K562 (cell line): Measurements from ENCODE around the gene TBX1. TPM values are rescaled to one million over a fixed set of nuclear protein-coding genes. Genes with fewer than 3 reads are reported as not detected.

Source experiments
- BACH1 ChIP-seq: fragments of 200-800 bp; sonication (Bioruptor generic); IDR thresholded peaks from 2 replicates; pipeline ENCODE4 v1.6.1; 2016; ENCODE audit warnings: missing genetic modification characterization, missing compliant biosample characterization
- CTBP1 ChIP-seq: fragments of 450-650 bp; IDR thresholded peaks from 2 replicates; pipeline ENCODE4 v1.6.1; 2016; ENCODE audit warnings: borderline replicate concordance
- CTCF ChIP-seq, 3 experiments: IDR thresholded peaks in 2 of 3; conservative IDR thresholded peaks in 1 of 3; 2 replicates each; pipeline ENCODE4 v1.5.1; 2011 to 2012; ENCODE audit warnings: low read length in 3 of 3, mild to moderate bottlenecking in 3 of 3, control low read depth in 2 of 3, improper control_type of control experiment in 1 of 3, inconsistent platforms in 1 of 3, low read depth in 1 of 3, mixed read lengths in 1 of 3, moderate library complexity in 1 of 3; ENCODE audit not compliant: insufficient read depth in 2 of 3
- HEY1 ChIP-seq: fragments of 250-450 bp; sonication (Bioruptor Pico); IDR thresholded peaks from 2 replicates; pipeline ENCODE4 v1.5.0; 2020; ENCODE audit warnings: mild to moderate bottlenecking, moderate library complexity, borderline replicate concordance
- HMGXB4 ChIP-seq: sonication (generic); formaldehyde crosslinking; IDR thresholded peaks from 2 replicates; pipeline ENCODE4 v1.8.1; 2023; ENCODE audit warnings: mild to moderate bottlenecking, missing genetic modification reagents
- MTA1 ChIP-seq: fragments of 450-650 bp; IDR thresholded peaks from 2 replicates; pipeline ENCODE4 v1.6.1; 2017; ENCODE audit warnings: borderline replicate concordance
- NCOR1 ChIP-seq: fragments of 450-650 bp; IDR thresholded peaks from 2 replicates; pipeline ENCODE4 v1.6.1; 2016; ENCODE audit warnings: mild to moderate bottlenecking, moderate library complexity
- RBBP5 ChIP-seq: fragments of 200-600 bp; sonication (generic); IDR thresholded peaks from 2 replicates; pipeline ENCODE4 v1.6.1; 2012; ENCODE audit warnings: borderline replicate concordance, mild to moderate bottlenecking, low read length, control low read depth, inconsistent platforms; ENCODE audit not compliant: insufficient read depth, poor library complexity, severe bottlenecking
- SRSF1 ChIP-seq: fragments of 200-400 bp; formaldehyde crosslinking; IDR thresholded peaks from 2 replicates; pipeline ENCODE4 v1.6.1; 2017; ENCODE audit warnings: mild to moderate bottlenecking, low read depth, low read length, moderate library complexity
- XRCC4 ChIP-seq: IDR thresholded peaks from one replicate; pipeline ENCODE4 v1.6.1; 2011; ENCODE audit not compliant: insufficient read depth, insufficient read length; ENCODE audit errors: extremely low read depth
- ZKSCAN8 ChIP-seq: fragments of 200-800 bp; sonication (Bioruptor generic); IDR thresholded peaks from 2 replicates; pipeline ENCODE4 v1.6.1; 2016; ENCODE audit warnings: missing genetic modification characterization, missing compliant biosample characterization
- ZNF121 ChIP-seq: sonication (generic); formaldehyde crosslinking; conservative IDR thresholded peaks from 2 replicates; pipeline ENCODE4 v1.8.0; 2022; ENCODE audit warnings: missing genetic modification reagents
- ZNF124 ChIP-seq: sonication (generic); formaldehyde crosslinking; IDR thresholded peaks from 2 replicates; pipeline ENCODE4 v1.8.1; 2022; ENCODE audit warnings: missing genetic modification reagents
- ZNF354B ChIP-seq: fragments of 250-450 bp; sonication (Bioruptor Pico); IDR thresholded peaks from 2 replicates; pipeline ENCODE4 v1.4.0; 2020
- ZNF639 ChIP-seq, 2 experiments: fragments of 200-800 bp in 1 of 2; sonication (Bioruptor generic) in 1 of 2; sonication (generic) in 1 of 2; formaldehyde crosslinking in 1 of 2; IDR thresholded peaks in 1 of 2; conservative IDR thresholded peaks in 1 of 2; 2 replicates each; pipeline versions ENCODE4 v1.5.0 to v1.6.1; 2016 to 2020; ENCODE audit warnings: missing compliant biosample characterization in 1 of 2, missing genetic modification characterization in 1 of 2, missing genetic modification reagents in 1 of 2
- polyA plus RNA-seq, 8 experiments: library from polyadenylated mRNA; depleted of rRNA in 4 of 8; stranded (reverse) in 5 of 8; unstranded in 3 of 8; fragments of >200 nt; fragmentation: Nextera tagmentation in 2 of 8; fragmentation: Illumina TruSeq in 1 of 8; extraction: Ambion mirVana in 2 of 8; extraction: Trizol in 1 of 8; gene quantifications; 2 replicates each; pipeline versions ENCODE4 v1.2.1 to v1.2.3, GENCODE V29; 2011 to 2014; ENCODE audit warnings: inconsistent platforms in 1 of 8, missing spikeins in 1 of 8
- total RNA-seq, 7 experiments: library from RNA; depleted of rRNA in 6 of 7; stranded (reverse); fragments of >200 nt in 6 of 7; fragmentation: Illumina TruSeq in 2 of 7; extraction: Trizol in 2 of 7; gene quantifications; 2 replicates each; pipeline versions ENCODE4 v1.2.1 to v1.2.3, GENCODE V29; 2011 to 2021; ENCODE audit warnings: low replicate concordance in 1 of 7
- TF ChIP-seq, protein P1 (sequence below): sonication (generic); formaldehyde crosslinking; IDR thresholded peaks from 2 replicates; pipeline ENCODE4 v1.8.0; 2022; ENCODE audit warnings: missing genetic modification reagents, mild to moderate bottlenecking, borderline replicate concordance
- TF ChIP-seq, protein P2 (sequence below): IDR thresholded peaks from 3 replicates; pipeline ENCODE4 v1.6.1; 2011; ENCODE audit warnings: borderline replicate concordance, mild to moderate bottlenecking; ENCODE audit not compliant: insufficient read length, insufficient read depth

The TBX1 gene
- total and polyA plus RNA-seq, 9 of the 15 experiments (the other 6 are each of a cell fraction or from before 2014, with no cell fraction given), result 0.07 to 35.0 (median 3.9) TPM

- TF ChIP-seq HMGXB4 (CRISPR knock-in tag) (no peak), ZNF354B (CRISPR knock-in tag) (no peak), CTBP1 (peak; percentile 99), RBBP5 (no peak), NCOR1 (no peak), CTCF (IDR thresholded peaks at IDR 0.05 in 2 of 3, conservative IDR thresholded peaks at IDR 0.05 in 1 of 3; ENCODE audit: insufficient read depth in 2 of 3, low read depth in 1 of 3, low read length in 3 of 3) (no peak; a peak in 1 of 6 replicates), ZNF121 (CRISPR knock-in tag) (no peak), MTA1 (peak; percentile 74), BACH1 (tag) (no peak), SRSF1 (no peak), HEY1 (no peak), ZKSCAN8 (CRISPR knock-in tag) (no peak), ZNF124 (no peak), XRCC4 (no peak), ZNF639 (CRISPR knock-in tag; conservative IDR thresholded peaks at IDR 0.05 in 1 of 2, IDR thresholded peaks at IDR 0.05 in 1 of 2) (no peak)
- TF ChIP-seq, protein P1, sequence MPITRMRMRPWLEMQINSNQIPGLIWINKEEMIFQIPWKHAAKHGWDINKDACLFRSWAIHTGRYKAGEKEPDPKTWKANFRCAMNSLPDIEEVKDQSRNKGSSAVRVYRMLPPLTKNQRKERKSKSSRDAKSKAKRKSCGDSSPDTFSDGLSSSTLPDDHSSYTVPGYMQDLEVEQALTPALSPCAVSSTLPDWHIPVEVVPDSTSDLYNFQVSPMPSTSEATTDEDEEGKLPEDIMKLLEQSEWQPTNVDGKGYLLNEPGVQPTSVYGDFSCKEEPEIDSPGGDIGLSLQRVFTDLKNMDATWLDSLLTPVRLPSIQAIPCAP, result no peak
- TF ChIP-seq, protein P2, sequence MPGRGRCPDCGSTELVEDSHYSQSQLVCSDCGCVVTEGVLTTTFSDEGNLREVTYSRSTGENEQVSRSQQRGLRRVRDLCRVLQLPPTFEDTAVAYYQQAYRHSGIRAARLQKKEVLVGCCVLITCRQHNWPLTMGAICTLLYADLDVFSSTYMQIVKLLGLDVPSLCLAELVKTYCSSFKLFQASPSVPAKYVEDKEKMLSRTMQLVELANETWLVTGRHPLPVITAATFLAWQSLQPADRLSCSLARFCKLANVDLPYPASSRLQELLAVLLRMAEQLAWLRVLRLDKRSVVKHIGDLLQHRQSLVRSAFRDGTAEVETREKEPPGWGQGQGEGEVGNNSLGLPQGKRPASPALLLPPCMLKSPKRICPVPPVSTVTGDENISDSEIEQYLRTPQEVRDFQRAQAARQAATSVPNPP, result no peak
These were observed 45.9 kb downstream of the TBX1 start (continued) for GRCh38 chr22:19806213-19807160.
